B cell (primary cell): ENCODE measurements around the gene PLA2G4F. TPM values are rescaled to one million over a fixed set of nuclear protein-coding genes. Genes with fewer than 3 reads are reported as not detected.

Experiments used
- ATAC-seq: fragments of 200-7000 bp; cut with Tn5 transposase; one replicate; pipeline ENCODE4 v1.10.0; 2021; ENCODE audit warnings: low read depth, mild to moderate bottlenecking, moderate number of reproducible peaks, moderate library complexity
- CTCF ChIA-PET: fragments of 350-600 bp; sonication (Branson Sonifier 250); formaldehyde crosslinking; loops from one replicate; lab custom pipeline; 2021; ENCODE audit warnings: antibody characterized with exemption, inconsistent platforms; lab: Charles Lee
- POLR2A ChIA-PET: fragments of 350-600 bp; sonication (Branson Sonifier 250); formaldehyde crosslinking; loops from one replicate; lab custom pipeline; 2021; ENCODE audit warnings: antibody characterized with exemption; lab: Charles Lee
- DNase-seq: peaks from one replicate; pipeline ENCODE4 v3.0.0; 2013
- H2AFZ ChIP-seq: 2 replicates; pipeline ENCODE4 v1.6.1; 2012; ENCODE audit warnings: mild to moderate bottlenecking, low read depth, low read length; ENCODE audit not compliant: insufficient read depth, poor library complexity, severe bottlenecking
- H3K27ac ChIP-seq, 2 donors: 1 replicate in 1 of 2; 2 replicates in 1 of 2; pipeline ENCODE4 v1.5.1; 2012 to 2013; ENCODE audit warnings: low read length in 2 of 2, mild to moderate bottlenecking in 2 of 2, moderate library complexity in 1 of 2
- H3K27me3 ChIP-seq, 4 experiments: fragments of 200-600 bp in 1 of 4; sonication (generic) in 1 of 4; replicated peaks in 1 of 4; 1 replicate in 2 of 4; 2 replicates in 2 of 4; pipeline versions ENCODE4 v1.6.1 to v1.7.0; 2013 to 2016; ENCODE audit warnings: low read length in 3 of 4, mild to moderate bottlenecking in 2 of 4, mixed read lengths in 1 of 4, moderate library complexity in 1 of 4; ENCODE audit not compliant: insufficient read depth in 4 of 4, control insufficient read depth in 3 of 4; ENCODE audit errors: control extremely low read depth in 1 of 4
- H3K36me3 ChIP-seq, 2 experiments: replicated peaks in 1 of 2; 1 replicate in 1 of 2; 2 replicates in 1 of 2; pipeline versions ENCODE4 v1.6.1 to v1.7.1; 2013; ENCODE audit warnings: low read length in 1 of 2; ENCODE audit not compliant: insufficient read depth in 2 of 2, control insufficient read depth in 1 of 2; ENCODE audit errors: control extremely low read depth in 1 of 2, extremely low read depth in 1 of 2
- H3K4me1 ChIP-seq, 2 donors: fragments of 200-600 bp in 1 of 2; sonication (generic) in 1 of 2; 1 replicate in 1 of 2; 2 replicates in 1 of 2; pipeline versions ENCODE4 v1.5.1 to v1.6.1; 2013 to 2017; ENCODE audit warnings: low read length in 2 of 2; ENCODE audit not compliant: control insufficient read depth in 2 of 2, insufficient read depth in 2 of 2
- H3K4me2 ChIP-seq: replicated peaks from 2 replicates; pipeline ENCODE3; 2012; ENCODE audit warnings: mild to moderate bottlenecking, low read depth, low read length; ENCODE audit not compliant: poor library complexity, severe bottlenecking
- H3K4me3 ChIP-seq, 5 experiments: fragments of 200-600 bp in 1 of 5; sonication (generic) in 1 of 5; 1 replicate in 3 of 5; 2 replicates in 2 of 5; pipeline versions ENCODE4 v1.5.1 to v1.7.0; 2011 to 2016; ENCODE audit warnings: low read length in 4 of 5, mild to moderate bottlenecking in 4 of 5, low read depth in 2 of 5, control low read depth in 1 of 5, moderate library complexity in 1 of 5; ENCODE audit not compliant: insufficient read depth in 1 of 5; ENCODE audit errors: control extremely low read depth in 1 of 5, extremely low read depth in 1 of 5
- H3K79me2 ChIP-seq: fragments of 200-600 bp; sonication (generic); one replicate; pipeline ENCODE4 v1.6.0; 2016; ENCODE audit warnings: low read length; ENCODE audit not compliant: control insufficient read depth, insufficient read depth
- H3K9ac ChIP-seq: fragments of 200-600 bp; sonication (generic); 2 replicates; pipeline ENCODE4 v1.6.1; 2017; ENCODE audit warnings: mild to moderate bottlenecking, low read length, moderate library complexity
- H3K9me3 ChIP-seq, 3 donors: one replicate each; pipeline versions ENCODE4 v1.6.1 to v1.7.1; 2013; ENCODE audit warnings: low read length in 2 of 3; ENCODE audit not compliant: control insufficient read depth in 2 of 3, insufficient read depth in 1 of 3; ENCODE audit errors: control extremely low read depth in 1 of 3
- H4K20me1 ChIP-seq: 2 replicates; pipeline ENCODE4 v1.6.0; 2012; ENCODE audit warnings: mild to moderate bottlenecking, low read length; ENCODE audit not compliant: insufficient read depth, control insufficient read depth, poor library complexity, severe bottlenecking
- H3K27ac Mint-ChIP-seq: one replicate; pipeline ENCODE4 v1.8.0; 2021; ENCODE audit warnings: mixed read lengths
- H3K27me3 Mint-ChIP-seq: one replicate; pipeline ENCODE4 v1.8.0; 2021; ENCODE audit warnings: mixed read lengths
- H3K4me1 Mint-ChIP-seq: one replicate; pipeline ENCODE4 v1.8.0; 2021; ENCODE audit warnings: mixed read lengths
- H3K4me3 Mint-ChIP-seq: one replicate; pipeline ENCODE4 v1.8.0; 2021; ENCODE audit warnings: mixed read lengths
- H3K9me3 Mint-ChIP-seq: one replicate; pipeline ENCODE4 v1.8.0; 2022; ENCODE audit warnings: mixed read lengths; ENCODE audit not compliant: insufficient read depth
- EZH2 ChIP-seq: IDR thresholded peaks from 2 replicates; pipeline ENCODE4 v1.6.1; 2012; ENCODE audit warnings: borderline replicate concordance, low read depth, mild to moderate bottlenecking, moderate library complexity, low read length; ENCODE audit not compliant: insufficient read depth, poor library complexity, severe bottlenecking
- WGBS: methylation state at CpG from one replicate; pipeline ENCODE4 v1.1.5; 2013; ENCODE audit warnings: missing lambda C conversion rate; ENCODE audit not compliant: insufficient coverage; 5-methylcytosine and 5-hydroxymethylcytosine counted together
- intact Hi-C: fragments of 100-400 bp; cut with micrococcal nuclease; formaldehyde crosslinking; loops from one replicate; pipeline ENCODE4 v1.10.0; 2022
- polyA plus RNA-seq: library from polyadenylated mRNA; depleted of rRNA; stranded (reverse); fragments of >200 nt; gene quantifications from 2 replicates; pipeline ENCODE4 v1.2.3, GENCODE V29; 2012
- total RNA-seq, 2 donors: library from RNA; stranded (reverse); fragments of 120-200 nt in 1 of 2; gene quantifications; 1 replicate in 1 of 2; 2 replicates in 1 of 2; pipeline versions ENCODE4 v1.2.3 to v1.2.4, GENCODE V29; 2013 to 2022
- TF ChIP-seq, protein P1 (sequence below): fragments of 200-600 bp; IDR thresholded peaks from one replicate; pipeline ENCODE4 v1.8.0; 2022; ENCODE audit warnings: antibody characterized with exemption, mild to moderate bottlenecking

PLA2G4F gene
- total and polyA plus RNA-seq, 2 donors (not counting 1 experiment from before 2014, with no cell fraction given): not detected

GRCh38 chr15:42151141-42151561 lies 5.3 kb downstream of the PLA2G4F start:
- peaks cover 0 to 4% (median 0%) of the 10 kb centered on the region in 4 experiments for H3K27me3 ChIP-seq
- no peak for TF ChIP-seq EZH2
- TF ChIP-seq, protein P1, sequence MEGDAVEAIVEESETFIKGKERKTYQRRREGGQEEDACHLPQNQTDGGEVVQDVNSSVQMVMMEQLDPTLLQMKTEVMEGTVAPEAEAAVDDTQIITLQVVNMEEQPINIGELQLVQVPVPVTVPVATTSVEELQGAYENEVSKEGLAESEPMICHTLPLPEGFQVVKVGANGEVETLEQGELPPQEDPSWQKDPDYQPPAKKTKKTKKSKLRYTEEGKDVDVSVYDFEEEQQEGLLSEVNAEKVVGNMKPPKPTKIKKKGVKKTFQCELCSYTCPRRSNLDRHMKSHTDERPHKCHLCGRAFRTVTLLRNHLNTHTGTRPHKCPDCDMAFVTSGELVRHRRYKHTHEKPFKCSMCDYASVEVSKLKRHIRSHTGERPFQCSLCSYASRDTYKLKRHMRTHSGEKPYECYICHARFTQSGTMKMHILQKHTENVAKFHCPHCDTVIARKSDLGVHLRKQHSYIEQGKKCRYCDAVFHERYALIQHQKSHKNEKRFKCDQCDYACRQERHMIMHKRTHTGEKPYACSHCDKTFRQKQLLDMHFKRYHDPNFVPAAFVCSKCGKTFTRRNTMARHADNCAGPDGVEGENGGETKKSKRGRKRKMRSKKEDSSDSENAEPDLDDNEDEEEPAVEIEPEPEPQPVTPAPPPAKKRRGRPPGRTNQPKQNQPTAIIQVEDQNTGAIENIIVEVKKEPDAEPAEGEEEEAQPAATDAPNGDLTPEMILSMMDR: no peak
- no peak overlapping the region for H3K27ac Mint-ChIP-seq
- no peaks in the 10 kb centered on the region for H3K4me1 Mint-ChIP-seq
- no peak for DNase-seq
- no peaks in the 10 kb centered on the region for H3K9me3 ChIP-seq
- H3K9ac ChIP-seq: no peak overlapping the region
- POLR2A ChIA-PET: no interaction called here
- H3K9me3 Mint-ChIP-seq: no peaks in the 10 kb centered on the region
- H3K36me3 ChIP-seq: no peaks in the 10 kb centered on the region
- intact Hi-C loops: no loop called here
- no peaks in the 10 kb centered on the region for H3K27me3 Mint-ChIP-seq
- no peaks in the 10 kb centered on the region for H4K20me1 ChIP-seq
- no peaks in the 10 kb centered on the region for H3K79me2 ChIP-seq
- no peak overlapping the region for H3K4me2 ChIP-seq
- H3K4me3 Mint-ChIP-seq: no peak overlapping the region
- H2AFZ ChIP-seq: no peak overlapping the region
- H3K4me3 ChIP-seq: no peak overlapping the region
- CTCF ChIA-PET: no interaction called here
- 93% methylated on average over 8 of the region's 10 CpGs for WGBS
- no peak overlapping the region for H3K27ac ChIP-seq
- ATAC-seq: no peak
- H3K4me1 ChIP-seq: no peaks in the 10 kb centered on the region

DNA sequence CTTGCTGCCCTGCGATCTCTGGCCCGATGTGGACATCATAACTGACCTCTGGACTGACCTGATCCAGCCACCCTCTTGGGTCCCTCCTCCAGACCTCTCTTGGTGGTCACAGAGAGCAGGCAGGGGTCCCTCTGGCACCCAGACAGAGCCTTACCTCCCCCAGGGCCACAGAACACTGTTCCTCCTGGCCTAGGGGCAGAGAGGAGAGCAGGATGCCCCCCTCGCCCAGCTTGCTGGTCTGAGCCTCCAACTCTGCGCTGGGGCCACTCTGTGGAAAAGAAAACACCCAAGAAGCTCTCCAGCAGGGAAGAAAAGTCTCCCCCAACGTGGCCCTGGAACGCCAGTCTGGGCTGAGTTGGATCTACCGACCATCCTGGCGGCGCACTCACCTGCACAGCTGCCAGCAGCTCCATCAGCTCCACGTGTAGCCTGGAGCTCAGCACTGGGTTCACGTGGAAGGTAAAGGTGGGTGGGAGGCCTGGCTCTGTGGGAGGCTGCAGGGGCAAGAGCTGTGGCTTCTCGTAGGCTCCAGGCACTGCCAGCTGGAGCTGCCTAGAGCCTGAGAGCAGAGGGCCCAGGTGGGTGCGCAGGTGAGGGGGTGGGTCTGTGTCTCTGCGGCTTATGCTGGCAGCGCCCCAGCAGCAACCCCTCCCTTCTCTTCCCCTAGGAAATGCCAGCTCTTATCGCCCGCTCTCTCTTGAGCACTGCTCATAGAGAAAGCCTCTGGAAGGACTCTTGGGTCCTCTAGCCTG lies 6.0 kb downstream of the PLA2G4F start:
- Mint-ChIP-seq H3K9me3 (no peaks in the 10 kb centered on the region), H3K27me3 (no peaks in the 10 kb centered on the region), H3K27ac (no peak overlapping the region), H3K4me1 (no peaks in the 10 kb centered on the region), H3K4me3 (no peak overlapping the region)
- TF ChIP-seq EZH2: no peak
- TF ChIP-seq, protein P1: no peak
- intact Hi-C loops: no loop called here
- H2AFZ ChIP-seq: no peak overlapping the region
- H3K9ac ChIP-seq: no peak overlapping the region
- no peak overlapping the region for H3K4me2 ChIP-seq
- H3K36me3 ChIP-seq: no peaks in the 10 kb centered on the region
- no peak overlapping the region for H3K4me3 ChIP-seq
- WGBS: 84% methylated on average over 13 of the region's 17 CpGs
- H3K79me2 ChIP-seq: no peaks in the 10 kb centered on the region
- H3K4me1 ChIP-seq: no peaks in the 10 kb centered on the region
- no peak for ATAC-seq
- no peak overlapping the region for H3K27ac ChIP-seq
- no peaks in the 10 kb centered on the region for H4K20me1 ChIP-seq
- ChIA-PET POLR2A (interaction anchor here (0.6 kb wide), 1 partner anchor 1388 kb away, joined by 12 read pairs; no protein-coding TSS in a partner anchor), CTCF (no interaction called here)
- DNase-seq: no peak
- peaks cover 0 to 4% (median 0%) of the 10 kb centered on the region in 4 experiments for H3K27me3 ChIP-seq
- H3K9me3 ChIP-seq: no peaks in the 10 kb centered on the region
